ENCODE results near the gene DHODH. TPM values are rescaled to one million over a fixed set of nuclear protein-coding genes. Genes with fewer than 3 reads are reported as not detected.

Gene DHODH
- total RNA-seq, 4 donors from 2014 or later = 5.1 to 7.3 (median 6.7) TPM

Other genes with a start within 250 kb of the DHODH start
- 10 to 100 TPM; 60.7 to 80.6 (median 66.3) TPM for gene AP1G1, start 199.9 kb upstream of the DHODH start, total RNA-seq
- gene ATXN1L, start 162.8 kb upstream of the DHODH start, total RNA-seq = 10 to 100 TPM; 15.8 to 22.6 (median 19.4) TPM
- gene ZNF821, start 124.6 kb upstream of the DHODH start, total RNA-seq = 10 to 100 TPM in 1 of 4 donors, 1 to 10 TPM in 3; 4.0 to 19.4 (median 8.1) TPM
- gene IST1, start 113.2 kb upstream of the DHODH start, total RNA-seq = 100 to 1,000 TPM in 2 of 4 donors, 10 to 100 TPM in 2; 90.8 to 141 (median 112) TPM
- not detected for gene PKD1L3, start 8.3 kb upstream of the DHODH start, total RNA-seq
- gene HP, start 45.8 kb downstream of the DHODH start, total RNA-seq = 100 to 1,000 TPM in 1 of 4 donors, 10 to 100 TPM in 1, 1 to 10 TPM in 1, not detected in 1; 1.5 to 206 (median 63.7) TPM
- gene HPR, start 54.5 kb downstream of the DHODH start, total RNA-seq = under 1 TPM in 1 of 4 donors, not detected in 3; 0.20 TPM
- gene TXNL4B, start 84.9 kb downstream of the DHODH start, total RNA-seq = 10 to 100 TPM in 2 of 4 donors, 1 to 10 TPM in 2; 6.0 to 13.7 (median 10.0) TPM
- gene DHX38, start 85.1 kb downstream of the DHODH start, total RNA-seq = 10 to 100 TPM; 26.9 to 75.3 (median 53.8) TPM
- not detected for gene PMFBP1, start 163.4 kb downstream of the DHODH start, total RNA-seq